ENCODE results near the gene MEST. TPM values are rescaled to one million over a fixed set of nuclear protein-coding genes. Genes with fewer than 3 reads are reported as not detected.
"Not testable (repeated sequence)": the region's sequence is repeated elsewhere in the genome, so short reads cannot be mapped to it uniquely, and the experiment has no call there.

MEST gene
- total and polyA plus RNA-seq, 2 donors (not counting 3 experiments of a cell fraction or from before 2014, with no cell fraction given), result 46.7 to 52.6 TPM

- ChIA-PET CTCF (no interaction called here), POLR2A (no interaction called here)
- no peaks in the 10 kb centered on the region for H3K36me3 ChIP-seq (ENCODE audit: control insufficient read depth in 2 of 2, extremely low read depth in 1 of 2, insufficient read depth in 2 of 2, low read length in 2 of 2)
- no peak for TF ChIP-seq POLR2AphosphoS5 (IDR thresholded peaks at IDR 0.05; ENCODE audit: insufficient read depth, low read depth, low read length)
- TF ChIP-seq POLR2A (IDR thresholded peaks at IDR 0.05; ENCODE audit: low read depth, low read length), result no peak
- TF ChIP-seq MYC (IDR thresholded peaks at IDR 0.05; ENCODE audit: low read depth, low read length), result no peak
- TF ChIP-seq EZH2 (IDR thresholded peaks at IDR 0.05; ENCODE audit: borderline replicate concordance, low read depth, low read length, severe bottlenecking), result no peak
- TF ChIP-seq GATA2 (IDR thresholded peaks at IDR 0.05; ENCODE audit: insufficient read depth, insufficient read length, low read depth, low read length), result no peak
- no peak for TF ChIP-seq MAX (IDR thresholded peaks at IDR 0.05; ENCODE audit: insufficient read depth, insufficient read length)
- H3K4me3 ChIP-seq (replicated peaks in 1 of 3; ENCODE audit: insufficient read depth in 1 of 3, low read depth in 1 of 3, low read length in 3 of 3), result no peak overlapping the region
- no peak overlapping the region for H3K4me2 ChIP-seq (ENCODE audit: insufficient read depth, low read length)
- no peak overlapping the region for H3K9ac ChIP-seq (replicated peaks; ENCODE audit: extremely low read depth, insufficient read depth, low read length)
- H3K9me3 ChIP-seq (replicated peaks; ENCODE audit: control insufficient read depth, insufficient read depth, low read length), result no peaks in the 10 kb centered on the region
- no peaks in the 10 kb centered on the region for H3K4me1 ChIP-seq (ENCODE audit: control insufficient read depth, extremely low read depth, insufficient read depth, low read length)
- FAIRE-seq, result no peak
- H3K79me2 ChIP-seq (ENCODE audit: control insufficient read depth, insufficient read depth, low read length), result no peaks in the 10 kb centered on the region
- dilution Hi-C loops (cut with MboI; ENCODE audit: extremely low pct_ligation_motif_present, low sequenced_read_pairs) (no loop called here), intact Hi-C loops (cut with micrococcal nuclease) (no loop called here)
- H3K9me1 ChIP-seq (replicated peaks; ENCODE audit: control insufficient read depth, extremely low read depth, insufficient read depth, low read length), result no peaks in the 10 kb centered on the region
- H2AFZ ChIP-seq (ENCODE audit: low read depth, low read length), result no peak overlapping the region
- no peaks in the 10 kb centered on the region for H4K20me1 ChIP-seq (replicated peaks; ENCODE audit: control insufficient read depth, extremely low read depth, insufficient read depth, low read length)
- no peak overlapping the region for H3K27ac ChIP-seq (ENCODE audit: insufficient read depth, low read depth, low read length)
- BruUV-seq (replicated peaks), result TSS peak; percentile 54
- no peaks in the 10 kb centered on the region for H3K27me3 ChIP-seq (ENCODE audit: control insufficient read depth in 2 of 2, insufficient read depth in 2 of 2, low read length in 2 of 2)
- DNase-seq (ENCODE audit: low read depth, low spot score), result no peak
Measured at GRCh38 chr7:130505753-130506152, 13.9 kb downstream of the MEST start.

- FAIRE-seq (no peak), DNase-seq (ENCODE audit: low read depth, low spot score) (no peak)
- no peak overlapping the region for H2AFZ ChIP-seq (ENCODE audit: low read depth, low read length)
- H3K4me2 ChIP-seq (ENCODE audit: insufficient read depth, low read length), result no peak overlapping the region
- H3K27me3 ChIP-seq (ENCODE audit: control insufficient read depth in 2 of 2, insufficient read depth in 2 of 2, low read length in 2 of 2), result no peaks in the 10 kb centered on the region
- POLR2A ChIA-PET, result no interaction called here
- H3K9ac ChIP-seq (replicated peaks; ENCODE audit: extremely low read depth, insufficient read depth, low read length), result no peak overlapping the region
- no peaks in the 10 kb centered on the region for H3K9me3 ChIP-seq (replicated peaks; ENCODE audit: control insufficient read depth, insufficient read depth, low read length)
- dilution Hi-C loops (cut with MboI; ENCODE audit: extremely low pct_ligation_motif_present, low sequenced_read_pairs), result no loop called here
- TSS peak; percentile 37 for BruUV-seq (replicated peaks)
- H4K20me1 ChIP-seq (replicated peaks; ENCODE audit: control insufficient read depth, extremely low read depth, insufficient read depth, low read length), result no peaks in the 10 kb centered on the region
- no peak for TF ChIP-seq CTCF (IDR thresholded peaks at IDR 0.05; ENCODE audit: extremely low read depth in 1 of 2, insufficient read depth in 1 of 2, low read depth in 1 of 2, low read length in 2 of 2)
- H3K9me1 ChIP-seq (replicated peaks; ENCODE audit: control insufficient read depth, extremely low read depth, insufficient read depth, low read length), result no peaks in the 10 kb centered on the region
- CTCF ChIA-PET, result interaction anchor here (0.8 kb wide), 1 partner anchor 11 kb away, joined by 4 read pairs; no protein-coding TSS in a partner anchor
- intact Hi-C loops (cut with micrococcal nuclease), result no loop called here
- no peaks in the 10 kb centered on the region for H3K4me1 ChIP-seq (ENCODE audit: control insufficient read depth, extremely low read depth, insufficient read depth, low read length)
- no peak overlapping the region for H3K27ac ChIP-seq (ENCODE audit: insufficient read depth, low read depth, low read length)
- no peak overlapping the region for H3K4me3 ChIP-seq (replicated peaks in 1 of 3; ENCODE audit: insufficient read depth in 1 of 3, low read depth in 1 of 3, low read length in 3 of 3)
- no peaks in the 10 kb centered on the region for H3K79me2 ChIP-seq (ENCODE audit: control insufficient read depth, insufficient read depth, low read length)
- H3K36me3 ChIP-seq (ENCODE audit: control insufficient read depth in 2 of 2, extremely low read depth in 1 of 2, insufficient read depth in 2 of 2, low read length in 2 of 2), result no peaks in the 10 kb centered on the region
Measured at GRCh38 chr7:130506358-130506757, 14.5 kb downstream of the MEST start.

GRCh38 chr7:130512038-130512437, 20.2 kb downstream of the MEST start:
- H4K20me1 ChIP-seq (replicated peaks; ENCODE audit: control insufficient read depth, extremely low read depth, insufficient read depth, low read length); H3K9me1 ChIP-seq (replicated peaks; ENCODE audit: control insufficient read depth, extremely low read depth, insufficient read depth, low read length); H3K27ac ChIP-seq (ENCODE audit: insufficient read depth, low read depth, low read length); H2AFZ ChIP-seq (ENCODE audit: low read depth, low read length); H3K9ac ChIP-seq (replicated peaks; ENCODE audit: extremely low read depth, insufficient read depth, low read length); intact Hi-C loops (cut with micrococcal nuclease); H3K36me3 ChIP-seq (ENCODE audit: control insufficient read depth in 2 of 2, extremely low read depth in 1 of 2, insufficient read depth in 2 of 2, low read length in 2 of 2); H3K79me2 ChIP-seq (ENCODE audit: control insufficient read depth, insufficient read depth, low read length); dilution Hi-C loops (cut with MboI; ENCODE audit: extremely low pct_ligation_motif_present, low sequenced_read_pairs); DNase-seq (ENCODE audit: low read depth, low spot score); POLR2A ChIA-PET; FAIRE-seq; BruUV-seq (replicated peaks); H3K4me2 ChIP-seq (ENCODE audit: insufficient read depth, low read length); H3K4me3 ChIP-seq (replicated peaks in 1 of 3; ENCODE audit: insufficient read depth in 1 of 3, low read depth in 1 of 3, low read length in 3 of 3); H3K27me3 ChIP-seq (ENCODE audit: control insufficient read depth in 2 of 2, insufficient read depth in 2 of 2, low read length in 2 of 2); H3K9me3 ChIP-seq (replicated peaks; ENCODE audit: control insufficient read depth, insufficient read depth, low read length); H3K4me1 ChIP-seq (ENCODE audit: control insufficient read depth, extremely low read depth, insufficient read depth, low read length): not testable (repeated sequence)
- CTCF ChIA-PET, result interaction anchor here (0.7 to 1.9 kb wide), 3 partner anchors 14 to 285 kb away, joined by 3 to 4 read pairs (median 3); no protein-coding TSS in a partner anchor
